H9 (cell line): ENCODE data around the gene PJA1. TPM values are rescaled to one million over a fixed set of nuclear protein-coding genes. Genes with fewer than 3 reads are reported as not detected.

Source experiments
- DNase-seq: peaks from one replicate; pipeline ENCODE4 v3.0.0-alpha.2; 2017
- H2AFZ ChIP-seq: one replicate; pipeline ENCODE4 v1.6.1; 2013; ENCODE audit warnings: mild to moderate bottlenecking, low read length, control low read depth, moderate library complexity
- H2AK5ac ChIP-seq: 2 replicates; pipeline ENCODE4 v1.6.1; 2013; ENCODE audit warnings: low read length, control low read depth, mixed read lengths; ENCODE audit not compliant: insufficient read length
- H2BK120ac ChIP-seq: one replicate; pipeline ENCODE4 v1.6.1; 2013; ENCODE audit warnings: low read depth, mild to moderate bottlenecking, low read length, control low read depth, inconsistent platforms; ENCODE audit not compliant: poor library complexity, severe bottlenecking
- H2BK12ac ChIP-seq: 2 replicates; pipeline ENCODE4 v1.6.1; 2013; ENCODE audit warnings: low read length, control low read depth, mixed read lengths, low read depth; ENCODE audit not compliant: insufficient read length
- H2BK15ac ChIP-seq: 2 replicates; pipeline ENCODE4 v1.6.1; 2013; ENCODE audit warnings: low read depth, low read length, control low read depth
- H2BK20ac ChIP-seq: one replicate; pipeline ENCODE4 v1.6.1; 2013; ENCODE audit warnings: low read depth, mild to moderate bottlenecking, low read length, control low read depth, inconsistent platforms; ENCODE audit not compliant: poor library complexity, severe bottlenecking
- H2BK5ac ChIP-seq: 2 replicates; pipeline ENCODE4 v1.6.1; 2013; ENCODE audit warnings: low read length, control low read depth, mixed read lengths; ENCODE audit not compliant: insufficient read length
- H3K14ac ChIP-seq: 2 replicates; pipeline ENCODE4 v1.6.1; 2013; ENCODE audit warnings: low read length, control low read depth; ENCODE audit not compliant: insufficient read depth
- H3K18ac ChIP-seq: 2 replicates; pipeline ENCODE4 v1.6.1; 2013; ENCODE audit warnings: low read depth, mild to moderate bottlenecking, mixed read lengths, low read length, control low read depth; ENCODE audit not compliant: insufficient read length
- H3K23ac ChIP-seq: 2 replicates; pipeline ENCODE4 v1.6.1; 2013; ENCODE audit warnings: low read length, control low read depth, mixed read lengths, low read depth; ENCODE audit not compliant: insufficient read length
- H3K23me2 ChIP-seq: 2 replicates; pipeline ENCODE4 v1.6.1; 2013; ENCODE audit warnings: low read depth, mild to moderate bottlenecking, mixed read lengths, low read length, control low read depth; ENCODE audit not compliant: insufficient read length, poor library complexity, severe bottlenecking
- H3K27ac ChIP-seq: 2 replicates; pipeline ENCODE4 v1.5.1; 2013; ENCODE audit warnings: low read length, control low read depth, mixed read lengths, low read depth; ENCODE audit not compliant: insufficient read length
- H3K27me3 ChIP-seq: 2 replicates; pipeline ENCODE4 v1.6.1; 2013; ENCODE audit warnings: low read length, control low read depth, inconsistent platforms; ENCODE audit not compliant: insufficient read depth
- H3K4ac ChIP-seq: 2 replicates; pipeline ENCODE4 v1.6.1; 2013; ENCODE audit warnings: low read depth, mild to moderate bottlenecking, control low read depth, inconsistent platforms, low read length, moderate library complexity
- H3K4me1 ChIP-seq: 2 replicates; pipeline ENCODE4 v1.6.1; 2013; ENCODE audit warnings: low read length, control low read depth, inconsistent platforms; ENCODE audit not compliant: insufficient read depth
- H3K4me2 ChIP-seq: 2 replicates; pipeline ENCODE4 v1.6.1; 2013; ENCODE audit warnings: low read length, control low read depth, mixed read lengths; ENCODE audit not compliant: insufficient read length, insufficient read depth
- H3K56ac ChIP-seq: 2 replicates; pipeline ENCODE4 v1.6.1; 2013; ENCODE audit warnings: low read depth, mild to moderate bottlenecking, mixed read lengths, low read length, control low read depth; ENCODE audit not compliant: insufficient read length
- H3K79me1 ChIP-seq: 2 replicates; pipeline ENCODE4 v1.6.1; 2013; ENCODE audit warnings: low read depth, mild to moderate bottlenecking, moderate library complexity, low read length, control low read depth, inconsistent platforms; ENCODE audit not compliant: insufficient read depth, poor library complexity, severe bottlenecking
- H3K79me2 ChIP-seq: 2 replicates; pipeline ENCODE4 v1.6.1; 2013; ENCODE audit warnings: low read length, control low read depth, inconsistent platforms; ENCODE audit not compliant: insufficient read depth
- H3K9ac ChIP-seq: 2 replicates; pipeline ENCODE4 v1.6.1; 2013; ENCODE audit warnings: low read length, control low read depth, mixed read lengths; ENCODE audit not compliant: insufficient read length; ENCODE audit errors: extremely low read depth
- H3K9me3 ChIP-seq: one replicate; pipeline ENCODE4 v1.6.1; 2013; ENCODE audit warnings: low read depth, low read length, inconsistent platforms; ENCODE audit not compliant: control insufficient read depth
- H3T11ph ChIP-seq: one replicate; pipeline ENCODE4 v1.6.1; 2013; ENCODE audit warnings: mild to moderate bottlenecking, low read length, control low read depth, inconsistent platforms
- H4K20me1 ChIP-seq: one replicate; pipeline ENCODE4 v1.6.1; 2013; ENCODE audit not compliant: control insufficient read depth, insufficient read length, insufficient read depth
- H4K5ac ChIP-seq: 2 replicates; pipeline ENCODE4 v1.6.1; 2013; ENCODE audit warnings: low read depth, mild to moderate bottlenecking, mixed read lengths, low read length, control low read depth; ENCODE audit not compliant: insufficient read length
- H4K8ac ChIP-seq: replicated peaks from 2 replicates; pipeline ENCODE4 v1.6.1; 2013; ENCODE audit warnings: low read length, control low read depth, mixed read lengths, low read depth; ENCODE audit not compliant: insufficient read length
- H4K91ac ChIP-seq: 2 replicates; pipeline ENCODE4 v1.6.1; 2013; ENCODE audit warnings: low read depth, mild to moderate bottlenecking, moderate library complexity, mixed read lengths, low read length, control low read depth; ENCODE audit not compliant: insufficient read length
- H3K27ac Mint-ChIP-seq, 3 experiments: 2 replicates in 2 of 3; 3 replicates in 1 of 3; pipeline ENCODE4 v1.8.0; 2020 to 2021; ENCODE audit warnings: mixed read lengths in 3 of 3, mild to moderate bottlenecking in 1 of 3, moderate library complexity in 1 of 3
- H3K27me3 Mint-ChIP-seq: 2 replicates; pipeline ENCODE4 v1.8.0; 2021; ENCODE audit warnings: low read depth, mild to moderate bottlenecking, moderate library complexity, mixed read lengths
- H3K36me3 Mint-ChIP-seq, 3 experiments: 2 replicates in 2 of 3; 3 replicates in 1 of 3; pipeline ENCODE4 v1.8.0; 2020 to 2021; ENCODE audit warnings: low read depth in 3 of 3, mixed read lengths in 3 of 3; ENCODE audit not compliant: insufficient read depth in 1 of 3
- H3K4me1 Mint-ChIP-seq, 2 experiments: 2 replicates each; pipeline ENCODE4 v1.8.0; 2020; ENCODE audit warnings: mixed read lengths in 2 of 2
- H3K4me3 Mint-ChIP-seq, 2 experiments: 2 replicates in 1 of 2; 3 replicates in 1 of 2; pipeline ENCODE4 v1.8.0; 2020 to 2021; ENCODE audit warnings: mild to moderate bottlenecking in 2 of 2, mixed read lengths in 2 of 2, moderate library complexity in 1 of 2
- H3K9me3 Mint-ChIP-seq, 2 experiments: 2 replicates in 1 of 2; 3 replicates in 1 of 2; pipeline ENCODE4 v1.8.0; 2020; ENCODE audit warnings: mild to moderate bottlenecking in 2 of 2, mixed read lengths in 2 of 2, moderate library complexity in 1 of 2
- CTCF ChIP-seq: fragments of 200-600 bp; sonication (generic); conservative IDR thresholded peaks from 3 replicates; pipeline ENCODE4 v1.8.0; 2021; ENCODE audit warnings: antibody characterized with exemption, mild to moderate bottlenecking
- WGBS: extraction: QIAGEN DNeasy Blood & Tissue Kit; methylation state at CpG from one replicate; pipeline ENCODE4 v1.1.7; 2013; ENCODE audit warnings: missing lambda C conversion rate, low lambda C conversion rate, mixed read lengths; ENCODE audit not compliant: insufficient read length; ENCODE audit errors: extremely low coverage; 5-methylcytosine and 5-hydroxymethylcytosine counted together
- total RNA-seq: library from RNA; stranded (reverse); gene quantifications from 2 replicates; pipeline ENCODE4 v1.2.1, GENCODE V29; 2021

PJA1 gene
- total RNA-seq, 1 experiment from 2014 or later = 41.4 TPM

DNA sequence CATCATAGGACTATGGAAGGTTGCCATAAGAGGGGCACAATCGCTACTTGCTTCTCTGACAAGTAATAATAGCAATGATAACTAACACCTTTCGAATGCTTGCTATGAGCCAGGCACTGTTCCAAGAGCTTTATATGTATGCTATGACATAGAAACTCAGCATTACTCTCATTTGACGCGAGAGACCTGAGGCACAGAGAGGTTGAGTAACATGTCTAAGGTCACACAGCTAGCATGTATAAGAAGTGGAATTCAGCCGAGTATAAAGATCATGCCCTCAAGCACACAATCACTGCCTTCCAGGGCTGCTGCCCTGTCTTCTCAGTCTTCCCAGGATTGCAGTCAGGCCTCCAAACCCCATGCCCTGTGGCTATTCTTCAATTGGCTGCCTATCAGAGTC, 19.5 kb downstream of the PJA1 start:
- Histone ChIP-seq H4K20me1 (no peaks in the 10 kb centered on the region), H4K91ac (no peak overlapping the region), H3K27ac (no peak overlapping the region), H4K8ac (no peak overlapping the region), H3T11ph (no peak overlapping the region), H2AK5ac (no peak overlapping the region), H3K23me2 (no peaks in the 10 kb centered on the region), H3K79me1 (no peaks in the 10 kb centered on the region), H2BK120ac (no peak overlapping the region), H3K4me1 (peaks cover 6% of the 10 kb centered on the region; the same call in 1 of the 2 replicates), H3K56ac (no peak overlapping the region), H2AFZ (no peak overlapping the region), H3K18ac (no peak overlapping the region), H3K4ac (no peak overlapping the region), H2BK20ac (no peak overlapping the region), H3K79me2 (no peaks in the 10 kb centered on the region), H3K14ac (no peak overlapping the region), H2BK12ac (no peak overlapping the region), H2BK5ac (no peak overlapping the region), H3K27me3 (no peaks in the 10 kb centered on the region), H3K9ac (no peak overlapping the region), H4K5ac (no peak overlapping the region), H2BK15ac (no peak overlapping the region), H3K4me2 (no peak overlapping the region), H3K23ac (no peak overlapping the region), H3K9me3 (no peaks in the 10 kb centered on the region)
- WGBS = no CpG with 5 or more reads among the region's 5 CpGs
- peaks cover 8% of the 10 kb centered on the region for H3K27me3 Mint-ChIP-seq
- H3K36me3 Mint-ChIP-seq = no peaks in the 10 kb centered on the region; a peak in 4 of 7 replicates
- TF ChIP-seq CTCF = no peak
- H3K27ac Mint-ChIP-seq = no peak overlapping the region
- H3K4me1 Mint-ChIP-seq = peaks cover 25 to 35% of the 10 kb centered on the region in 2 experiments
- H3K9me3 Mint-ChIP-seq = peaks cover 66 to 71% of the 10 kb centered on the region in 2 experiments
- DNase-seq = no peak
- no peak overlapping the region for H3K4me3 Mint-ChIP-seq
